ENCODE data around the gene SVOPL. TPM values are rescaled to one million over a fixed set of nuclear protein-coding genes. Genes with fewer than 3 reads are reported as not detected.

The SVOPL gene
- total RNA-seq, 1 experiment from 2014 or later, result not detected

DNA sequence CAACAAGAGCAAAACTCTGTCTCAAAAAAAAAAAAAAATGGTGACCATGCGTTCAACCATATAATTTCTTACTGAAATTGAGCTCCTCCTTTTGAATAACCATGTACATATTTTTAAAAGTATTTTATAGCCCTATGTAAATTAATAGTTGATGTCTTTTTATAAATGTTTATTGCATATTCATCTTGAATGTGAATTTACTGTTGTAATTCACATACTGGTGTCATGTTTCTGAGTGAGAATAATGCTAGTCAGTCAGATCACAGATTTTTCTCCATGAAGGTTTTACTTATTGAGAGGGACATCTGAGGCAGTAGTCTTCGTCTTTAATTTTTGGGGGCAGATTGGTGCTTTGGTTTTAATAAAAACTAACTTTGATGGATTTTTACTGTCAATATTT, 112.2 kb downstream of the SVOPL start:
- no TSS peak for BruUV-seq (replicated peaks)

More for the DNA sequence above, 112.2 kb downstream of the SVOPL start:
- Histone ChIP-seq H3K4me3 (replicated peaks in 1 of 2; ENCODE audit: low read depth in 1 of 2, low read length in 2 of 2) (no peak overlapping the region), H3K27me3 (ENCODE audit: insufficient read depth, low read length) (no peaks in the 10 kb centered on the region), H3K4me1 (ENCODE audit: control insufficient read depth in 1 of 2, insufficient read depth in 2 of 2, low read length in 2 of 2) (no peaks in the 10 kb centered on the region), H3K27ac (ENCODE audit: low read depth, low read length) (no peak overlapping the region), H3K9ac (ENCODE audit: low read length) (no peak overlapping the region), H2AFZ (ENCODE audit: low read depth, low read length, poor library complexity, severe bottlenecking) (no peak overlapping the region), H3K9me2 (ENCODE audit: insufficient read depth) (no peaks in the 10 kb centered on the region), H3K4me2 (ENCODE audit: low read length) (no peak overlapping the region), H3K9me3 (ENCODE audit: control insufficient read depth in 1 of 2, insufficient read depth in 1 of 2, low read depth in 1 of 2, low read length in 2 of 2) (no peaks in the 10 kb centered on the region), H3K79me2 (ENCODE audit: insufficient read depth, low read length) (no peaks in the 10 kb centered on the region), H3K36me3 (ENCODE audit: control insufficient read depth in 1 of 2, insufficient read depth in 2 of 2, low read length in 2 of 2) (no peaks in the 10 kb centered on the region), H4K20me1 (ENCODE audit: insufficient read depth) (no peaks in the 10 kb centered on the region)
- DNase-seq (ENCODE audit: low read depth, low spot score) (no peak), ATAC-seq (no peak)
- CTCF ChIA-PET, result no interaction called here
- intact Hi-C loops (cut with micrococcal nuclease), result no loop called here
- POLR2A ChIA-PET, result no interaction called here
- RAD21 ChIA-PET (ENCODE audit: low non-redundant PET in 1 of 2, low total read pairs in 2 of 2, uncharacterized antibody in 2 of 2, unreplicated experiment in 2 of 2), result no interaction called here
- TF ChIP-seq ZBTB33 (IDR thresholded peaks at IDR 0.05; ENCODE audit: extremely low read depth, insufficient replicate concordance, low read length) (no peak), ELF1 (IDR thresholded peaks at IDR 0.05; ENCODE audit: borderline replicate concordance, low read depth) (no peak), EGR1 (IDR thresholded peaks at IDR 0.05; ENCODE audit: low read depth) (no peak), FOSL1 (IDR thresholded peaks at IDR 0.05; ENCODE audit: low read depth) (no peak), TCF7L2 (IDR thresholded peaks at IDR 0.05; ENCODE audit: borderline replicate concordance, extremely low read depth, insufficient read depth, insufficient read length) (no peak), JUND (IDR thresholded peaks at IDR 0.05) (no peak), RAD21 (IDR thresholded peaks at IDR 0.05; ENCODE audit: low read depth) (no peak), EZH2phosphoT487 (IDR thresholded peaks at IDR 0.05; ENCODE audit: borderline replicate concordance) (no peak), EZH2 (IDR thresholded peaks at IDR 0.05) (no peak), ZNF274 (IDR thresholded peaks at IDR 0.05; ENCODE audit: low read depth, low read length) (no peak), CBX3 (IDR thresholded peaks at IDR 0.05; ENCODE audit: low read depth) (no peak), YY1 (IDR thresholded peaks at IDR 0.05; ENCODE audit: extremely low read depth, insufficient replicate concordance, low read depth, low read length) (no peak)
- TF ChIP-seq, protein P1, sequence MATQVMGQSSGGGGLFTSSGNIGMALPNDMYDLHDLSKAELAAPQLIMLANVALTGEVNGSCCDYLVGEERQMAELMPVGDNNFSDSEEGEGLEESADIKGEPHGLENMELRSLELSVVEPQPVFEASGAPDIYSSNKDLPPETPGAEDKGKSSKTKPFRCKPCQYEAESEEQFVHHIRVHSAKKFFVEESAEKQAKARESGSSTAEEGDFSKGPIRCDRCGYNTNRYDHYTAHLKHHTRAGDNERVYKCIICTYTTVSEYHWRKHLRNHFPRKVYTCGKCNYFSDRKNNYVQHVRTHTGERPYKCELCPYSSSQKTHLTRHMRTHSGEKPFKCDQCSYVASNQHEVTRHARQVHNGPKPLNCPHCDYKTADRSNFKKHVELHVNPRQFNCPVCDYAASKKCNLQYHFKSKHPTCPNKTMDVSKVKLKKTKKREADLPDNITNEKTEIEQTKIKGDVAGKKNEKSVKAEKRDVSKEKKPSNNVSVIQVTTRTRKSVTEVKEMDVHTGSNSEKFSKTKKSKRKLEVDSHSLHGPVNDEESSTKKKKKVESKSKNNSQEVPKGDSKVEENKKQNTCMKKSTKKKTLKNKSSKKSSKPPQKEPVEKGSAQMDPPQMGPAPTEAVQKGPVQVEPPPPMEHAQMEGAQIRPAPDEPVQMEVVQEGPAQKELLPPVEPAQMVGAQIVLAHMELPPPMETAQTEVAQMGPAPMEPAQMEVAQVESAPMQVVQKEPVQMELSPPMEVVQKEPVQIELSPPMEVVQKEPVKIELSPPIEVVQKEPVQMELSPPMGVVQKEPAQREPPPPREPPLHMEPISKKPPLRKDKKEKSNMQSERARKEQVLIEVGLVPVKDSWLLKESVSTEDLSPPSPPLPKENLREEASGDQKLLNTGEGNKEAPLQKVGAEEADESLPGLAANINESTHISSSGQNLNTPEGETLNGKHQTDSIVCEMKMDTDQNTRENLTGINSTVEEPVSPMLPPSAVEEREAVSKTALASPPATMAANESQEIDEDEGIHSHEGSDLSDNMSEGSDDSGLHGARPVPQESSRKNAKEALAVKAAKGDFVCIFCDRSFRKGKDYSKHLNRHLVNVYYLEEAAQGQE (IDR thresholded peaks at IDR 0.05; ENCODE audit: low read depth), result no peak
- TF ChIP-seq, protein P2, sequence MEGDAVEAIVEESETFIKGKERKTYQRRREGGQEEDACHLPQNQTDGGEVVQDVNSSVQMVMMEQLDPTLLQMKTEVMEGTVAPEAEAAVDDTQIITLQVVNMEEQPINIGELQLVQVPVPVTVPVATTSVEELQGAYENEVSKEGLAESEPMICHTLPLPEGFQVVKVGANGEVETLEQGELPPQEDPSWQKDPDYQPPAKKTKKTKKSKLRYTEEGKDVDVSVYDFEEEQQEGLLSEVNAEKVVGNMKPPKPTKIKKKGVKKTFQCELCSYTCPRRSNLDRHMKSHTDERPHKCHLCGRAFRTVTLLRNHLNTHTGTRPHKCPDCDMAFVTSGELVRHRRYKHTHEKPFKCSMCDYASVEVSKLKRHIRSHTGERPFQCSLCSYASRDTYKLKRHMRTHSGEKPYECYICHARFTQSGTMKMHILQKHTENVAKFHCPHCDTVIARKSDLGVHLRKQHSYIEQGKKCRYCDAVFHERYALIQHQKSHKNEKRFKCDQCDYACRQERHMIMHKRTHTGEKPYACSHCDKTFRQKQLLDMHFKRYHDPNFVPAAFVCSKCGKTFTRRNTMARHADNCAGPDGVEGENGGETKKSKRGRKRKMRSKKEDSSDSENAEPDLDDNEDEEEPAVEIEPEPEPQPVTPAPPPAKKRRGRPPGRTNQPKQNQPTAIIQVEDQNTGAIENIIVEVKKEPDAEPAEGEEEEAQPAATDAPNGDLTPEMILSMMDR (IDR thresholded peaks at IDR 0.05 in 2 of 3, conservative IDR thresholded peaks at IDR 0.05 in 1 of 3; ENCODE audit: borderline replicate concordance in 1 of 3, insufficient read depth in 1 of 3, low read depth in 2 of 3, low read length in 2 of 3), result no peak

All from HCT116 (cell line).